ENCODE measurements around the gene HAT1.

HAT1 gene

DNA sequence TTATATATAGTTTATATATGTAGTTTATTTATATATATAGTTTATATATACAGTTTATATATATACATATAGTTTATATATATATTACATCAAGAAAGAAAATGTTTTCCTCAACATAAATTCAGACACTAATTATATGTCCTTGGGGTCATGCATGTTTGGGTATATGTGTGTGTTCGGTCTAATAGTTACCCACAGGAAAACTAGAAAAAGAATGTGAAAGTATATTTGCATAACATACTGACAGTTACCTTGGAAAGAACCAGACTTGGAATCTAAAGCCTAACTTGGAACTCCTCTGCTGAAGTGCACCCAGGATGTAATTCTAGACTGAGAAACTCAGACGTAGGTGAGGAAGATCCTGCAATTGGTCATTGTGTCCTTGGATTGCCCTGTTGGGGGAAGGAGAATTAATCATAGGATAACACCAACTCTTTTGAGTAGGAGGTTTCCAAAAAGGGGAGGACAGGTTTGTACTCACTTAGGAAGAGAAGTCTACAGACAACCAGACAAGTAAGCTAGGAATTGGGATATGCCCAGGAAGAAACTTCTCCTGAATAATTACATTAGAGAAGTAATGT, 19.3 kb upstream of the HAT1 start:
- H3K4me3 ChIP-seq (ENCODE audit: low read depth in 1 of 2, low read length in 1 of 2) = no peak overlapping the region
- H3K27me3 ChIP-seq = no peaks in the 10 kb centered on the region
- TF ChIP-seq, protein P1, sequence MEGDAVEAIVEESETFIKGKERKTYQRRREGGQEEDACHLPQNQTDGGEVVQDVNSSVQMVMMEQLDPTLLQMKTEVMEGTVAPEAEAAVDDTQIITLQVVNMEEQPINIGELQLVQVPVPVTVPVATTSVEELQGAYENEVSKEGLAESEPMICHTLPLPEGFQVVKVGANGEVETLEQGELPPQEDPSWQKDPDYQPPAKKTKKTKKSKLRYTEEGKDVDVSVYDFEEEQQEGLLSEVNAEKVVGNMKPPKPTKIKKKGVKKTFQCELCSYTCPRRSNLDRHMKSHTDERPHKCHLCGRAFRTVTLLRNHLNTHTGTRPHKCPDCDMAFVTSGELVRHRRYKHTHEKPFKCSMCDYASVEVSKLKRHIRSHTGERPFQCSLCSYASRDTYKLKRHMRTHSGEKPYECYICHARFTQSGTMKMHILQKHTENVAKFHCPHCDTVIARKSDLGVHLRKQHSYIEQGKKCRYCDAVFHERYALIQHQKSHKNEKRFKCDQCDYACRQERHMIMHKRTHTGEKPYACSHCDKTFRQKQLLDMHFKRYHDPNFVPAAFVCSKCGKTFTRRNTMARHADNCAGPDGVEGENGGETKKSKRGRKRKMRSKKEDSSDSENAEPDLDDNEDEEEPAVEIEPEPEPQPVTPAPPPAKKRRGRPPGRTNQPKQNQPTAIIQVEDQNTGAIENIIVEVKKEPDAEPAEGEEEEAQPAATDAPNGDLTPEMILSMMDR (IDR thresholded peaks at IDR 0.05) = no peak
- H3K4me1 ChIP-seq (ENCODE audit: control insufficient read depth in 1 of 2, insufficient read depth in 1 of 2, low read depth in 1 of 2, low read length in 1 of 2) = peaks cover 0 to under 1% of the 10 kb centered on the region in 2 experiments
- no peak overlapping the region for H3K27ac ChIP-seq
- H3K9me3 ChIP-seq = no peaks in the 10 kb centered on the region
- H3K36me3 ChIP-seq = no peaks in the 10 kb centered on the region

DNA sequence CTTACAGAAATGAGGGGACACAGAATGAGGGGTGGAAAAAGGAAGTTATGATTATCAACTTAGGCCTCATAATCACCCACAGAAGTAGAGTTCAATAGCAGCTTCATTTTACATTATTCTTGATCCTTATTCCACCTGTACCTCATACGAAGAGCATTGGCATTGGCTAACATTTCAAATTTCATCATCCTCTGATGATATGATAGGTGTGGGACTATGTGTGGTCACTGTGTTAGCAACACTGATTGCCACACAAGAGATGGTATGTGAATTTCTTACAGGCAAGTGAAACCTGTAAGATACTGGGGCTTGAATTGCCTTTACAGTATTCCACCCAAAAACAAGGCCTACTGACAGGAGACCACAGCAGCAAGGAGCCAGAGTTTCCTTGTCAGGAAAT, 14.0 kb upstream of the HAT1 start:
- TF ChIP-seq, protein P1 (IDR thresholded peaks at IDR 0.05) = no peak
- Histone ChIP-seq H3K27ac (no peak overlapping the region), H3K4me3 (ENCODE audit: low read depth in 1 of 2, low read length in 1 of 2) (no peak overlapping the region), H3K9me3 (no peaks in the 10 kb centered on the region), H3K36me3 (no peaks in the 10 kb centered on the region), H3K27me3 (no peaks in the 10 kb centered on the region), H3K4me1 (ENCODE audit: control insufficient read depth in 1 of 2, insufficient read depth in 1 of 2, low read depth in 1 of 2, low read length in 1 of 2) (peaks cover 6 to 7% of the 10 kb centered on the region in 2 experiments)

DNA sequence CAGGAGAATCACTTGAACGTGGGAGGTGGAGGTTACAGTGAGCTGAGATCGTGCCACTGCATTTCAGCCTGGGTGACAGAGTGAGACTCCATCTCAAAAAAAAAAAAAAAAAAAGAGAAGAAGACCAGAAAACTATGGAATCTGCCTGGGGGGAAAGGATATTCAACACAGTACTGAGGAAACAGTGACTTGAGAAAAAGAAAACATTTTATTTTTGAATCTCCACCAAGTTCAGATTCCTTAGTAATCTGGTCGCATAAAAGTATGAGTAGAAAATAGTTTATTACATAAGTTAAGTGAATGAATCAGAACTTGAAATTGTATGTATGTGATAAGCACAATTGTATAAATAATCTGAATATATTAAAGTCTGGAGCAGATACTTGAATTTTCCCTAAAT, 13.0 kb upstream of the HAT1 start:
- Histone ChIP-seq H3K4me1 (ENCODE audit: control insufficient read depth in 1 of 2, insufficient read depth in 1 of 2, low read depth in 1 of 2, low read length in 1 of 2) (peaks cover 6 to 7% of the 10 kb centered on the region in 2 experiments), H3K4me3 (ENCODE audit: low read depth in 1 of 2, low read length in 1 of 2) (no peak overlapping the region)
- TF ChIP-seq, protein P1 (IDR thresholded peaks at IDR 0.05) = no peak

DNA sequence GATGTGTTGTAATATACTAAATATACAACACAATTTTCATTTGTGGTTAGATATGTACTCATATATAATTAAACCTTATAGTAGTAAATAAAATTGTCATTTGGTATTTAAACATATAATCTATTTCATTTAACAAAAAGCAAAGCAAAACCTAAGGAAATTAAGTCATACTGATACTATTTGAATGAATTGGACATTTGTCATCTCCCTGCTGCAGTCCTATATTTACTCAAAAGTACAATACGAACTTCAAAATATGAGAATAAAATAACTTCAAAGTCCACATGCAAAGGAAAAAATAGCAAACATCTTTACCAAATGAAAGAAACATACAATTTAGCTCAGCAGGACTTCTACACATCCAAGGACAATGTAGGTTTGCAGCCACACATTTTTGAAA, 11.8 kb upstream of the HAT1 start:
- H3K4me1 ChIP-seq (ENCODE audit: control insufficient read depth in 1 of 2, insufficient read depth in 1 of 2, low read depth in 1 of 2, low read length in 1 of 2) = peaks cover 6 to 7% of the 10 kb centered on the region in 2 experiments
- TF ChIP-seq, protein P1 (IDR thresholded peaks at IDR 0.05) = no peak

More for the DNA sequence above, 13.0 kb upstream of the HAT1 start:
- no peaks in the 10 kb centered on the region for H3K27me3 ChIP-seq
- H3K36me3 ChIP-seq = no peaks in the 10 kb centered on the region
- H3K27ac ChIP-seq = no peak overlapping the region
- no peaks in the 10 kb centered on the region for H3K9me3 ChIP-seq

DNA sequence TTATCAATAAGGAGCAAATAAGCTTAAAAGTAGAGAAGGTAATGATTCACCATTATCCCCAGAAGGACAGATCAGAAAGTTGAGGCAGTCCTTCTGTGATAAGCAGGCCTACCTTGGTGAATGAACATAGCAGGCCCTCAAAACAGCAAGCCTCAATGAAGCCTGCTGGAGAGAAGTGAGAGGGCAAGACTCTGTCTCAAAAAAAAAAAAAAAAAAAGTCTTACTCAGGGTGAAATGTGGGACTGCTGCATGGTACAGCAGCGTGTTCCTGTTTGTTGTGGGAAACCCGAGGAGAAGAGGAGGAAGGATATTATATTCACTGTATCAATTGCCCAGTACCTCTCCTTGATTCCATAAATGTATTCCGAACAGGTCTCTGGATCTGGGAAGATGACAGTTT, 8.7 kb upstream of the HAT1 start:
- TF ChIP-seq, protein P1 (IDR thresholded peaks at IDR 0.05) = no peak
- Histone ChIP-seq H3K27me3 (no peaks in the 10 kb centered on the region), H3K4me3 (ENCODE audit: low read depth in 1 of 2, low read length in 1 of 2) (no peak overlapping the region), H3K4me1 (ENCODE audit: control insufficient read depth in 1 of 2, insufficient read depth in 1 of 2, low read depth in 1 of 2, low read length in 1 of 2) (peaks cover under 1% of the 10 kb centered on the region in 2 experiments), H3K36me3 (no peaks in the 10 kb centered on the region), H3K27ac (no peak overlapping the region), H3K9me3 (no peaks in the 10 kb centered on the region)

More for the DNA sequence above, 11.8 kb upstream of the HAT1 start:
- Histone ChIP-seq H3K36me3 (no peaks in the 10 kb centered on the region), H3K4me3 (ENCODE audit: low read depth in 1 of 2, low read length in 1 of 2) (no peak overlapping the region), H3K27ac (no peak overlapping the region), H3K9me3 (no peaks in the 10 kb centered on the region), H3K27me3 (no peaks in the 10 kb centered on the region)
